HG02938 (cell line): ENCODE measurements around the gene RGR.

Source experiments
- ATAC-seq: cut with Tn5 transposase; IDR thresholded peaks from one replicate; pipeline ENCODE4 v1.9.1; 2021; ENCODE audit warnings: mild to moderate bottlenecking, moderate library complexity; ENCODE audit not compliant: unreplicated experiment

RGR gene

DNA sequence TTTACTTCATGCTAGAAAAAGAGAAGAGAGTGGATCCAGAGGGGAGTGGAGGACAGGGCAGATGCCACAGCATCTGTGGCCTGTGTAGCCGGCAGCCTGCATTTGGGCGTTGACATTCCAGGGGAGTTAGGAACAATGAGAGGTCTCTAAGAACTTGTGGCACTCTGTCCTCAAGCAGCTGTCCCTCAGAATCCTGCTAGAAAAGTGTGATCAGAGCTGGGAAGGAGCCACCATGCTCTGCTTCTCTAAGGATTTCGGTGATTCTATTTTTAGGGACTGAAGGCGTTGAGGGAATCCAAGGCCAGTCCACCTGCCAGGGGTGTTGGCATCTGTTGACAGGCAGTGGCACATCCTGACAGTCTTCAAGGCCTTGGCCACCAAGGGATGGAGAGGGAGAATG is 27.1 kb upstream of the RGR start:
- no peak for ATAC-seq

DNA sequence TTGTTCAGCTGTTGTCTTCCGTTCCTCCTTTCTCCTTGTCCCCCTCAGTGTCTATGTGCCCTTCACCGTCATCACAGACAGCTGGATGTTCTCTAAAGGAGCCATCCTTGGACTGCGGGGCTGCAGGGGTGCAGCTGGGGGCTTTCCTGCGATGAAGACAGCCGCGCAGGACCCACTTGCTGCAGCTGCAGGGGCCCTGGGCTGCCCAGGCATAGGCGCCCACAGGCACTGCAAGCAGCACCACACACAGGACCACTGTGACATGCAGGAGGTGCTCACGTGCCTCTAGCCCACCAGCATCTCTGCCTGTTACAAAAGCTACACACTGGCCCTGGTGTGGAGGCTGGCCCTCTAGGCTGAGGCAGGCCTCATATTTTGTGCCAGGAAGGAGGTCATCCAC is 22.9 kb upstream of the RGR start:
- no peak for ATAC-seq

DNA sequence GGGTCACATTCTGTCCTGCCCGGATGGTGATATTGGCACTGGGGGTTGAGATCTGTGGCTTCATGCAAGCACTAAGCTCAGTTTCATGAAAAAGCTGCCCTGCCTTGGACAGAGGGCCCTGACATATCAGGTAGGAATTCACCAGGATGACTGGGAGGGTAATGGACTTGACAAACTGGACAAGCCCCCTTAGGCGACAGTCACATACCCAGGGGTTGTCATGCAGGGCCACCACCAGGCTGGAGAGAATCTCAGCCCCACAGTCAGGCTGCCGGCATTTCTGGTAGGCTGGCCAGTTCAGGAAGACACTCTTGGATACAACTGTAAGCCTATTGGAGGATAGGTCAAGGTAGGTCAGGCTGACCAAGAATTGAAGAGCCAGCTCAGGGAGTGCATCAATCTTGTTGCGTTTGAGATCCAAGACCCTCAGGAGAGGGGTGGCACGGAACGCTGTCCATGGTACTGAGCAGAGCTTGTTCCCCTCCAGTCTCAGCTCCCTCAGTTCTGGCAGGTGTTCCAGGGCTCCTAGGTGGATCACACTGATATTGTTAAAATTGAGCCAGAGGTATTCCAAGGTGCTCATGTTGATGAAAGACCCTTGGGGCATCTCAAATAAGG is 20.3 kb upstream of the RGR start:
- no peak for ATAC-seq

DNA sequence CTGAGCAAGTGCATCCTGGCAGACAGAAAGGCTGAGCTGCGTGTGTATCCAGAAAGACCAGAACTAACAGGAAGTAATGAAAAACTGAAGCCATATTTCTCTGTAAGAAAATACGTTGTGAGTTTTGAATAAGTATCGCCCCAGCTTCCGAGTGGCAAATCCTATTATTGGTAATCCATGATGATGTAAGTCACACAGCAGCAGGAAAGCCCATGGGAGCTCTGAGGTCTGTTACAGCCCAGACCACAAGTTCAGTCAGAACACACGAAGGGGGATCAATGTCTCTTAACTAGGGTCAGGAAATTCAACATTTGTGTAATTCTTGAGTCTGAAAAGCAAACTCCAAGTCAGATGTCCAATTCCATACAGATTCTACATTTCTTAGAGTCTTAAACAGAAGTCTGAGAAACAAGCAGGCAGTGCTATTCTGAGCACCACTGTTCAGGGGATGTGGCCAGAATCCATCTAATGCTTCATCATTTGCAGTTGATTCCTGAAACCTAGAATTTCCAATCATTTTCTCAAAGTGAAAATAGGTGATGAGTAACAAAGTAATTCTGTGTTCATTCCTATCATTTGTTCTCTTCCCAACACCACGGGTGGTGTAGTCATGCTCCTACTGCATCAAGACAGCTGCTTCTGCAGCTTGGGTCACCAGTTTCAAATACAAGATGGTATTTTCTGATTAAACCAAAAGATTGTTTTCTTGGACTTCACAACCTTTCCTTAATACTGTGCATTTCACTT is 19.3 kb upstream of the RGR start, which contains the start of gene LRIT2:
LRIT2 (minus strand) TSS at position 118 of the 747 bp plus-strand sequence; CDS start at position 94, 24 bp downstream.
- ATAC-seq = no peak

DNA sequence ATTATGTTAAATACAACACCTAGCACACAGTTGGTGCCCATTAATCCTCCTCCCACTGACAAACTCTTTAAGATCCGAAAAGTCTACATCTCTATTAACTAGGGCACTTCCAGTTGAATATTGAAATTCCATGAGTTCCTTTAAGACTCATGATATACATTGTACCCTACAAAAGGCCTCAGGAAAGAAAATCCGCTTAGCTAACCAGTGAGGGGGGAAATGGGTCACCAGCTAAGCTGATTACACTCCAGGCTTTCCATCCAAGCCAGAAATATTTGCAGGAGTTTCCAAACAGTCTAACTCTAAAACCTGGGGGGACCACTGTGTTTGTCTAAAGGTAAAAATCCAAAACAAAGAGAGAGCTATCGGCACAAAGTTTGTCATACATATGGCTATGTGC is 18.2 kb upstream of the RGR start:
- ATAC-seq = no peak

DNA sequence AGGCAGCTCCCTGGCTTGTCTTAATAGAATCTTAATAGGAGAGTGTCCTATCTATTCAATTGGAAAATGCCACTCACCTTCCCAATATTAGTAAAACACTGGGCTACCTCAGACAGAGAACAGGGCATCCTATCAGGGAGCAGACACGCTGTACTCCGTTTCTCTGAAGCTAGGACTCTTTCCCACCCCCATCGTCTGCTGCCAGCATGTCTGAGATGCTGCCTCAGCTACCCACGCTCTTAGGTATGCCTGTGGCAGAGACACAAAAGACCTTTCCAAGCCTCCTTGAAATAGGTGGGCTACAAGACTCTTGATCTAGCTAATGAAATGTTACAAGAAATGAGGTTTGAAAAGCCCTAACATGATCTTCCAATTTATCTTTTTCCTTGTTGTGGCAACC is 17.0 kb upstream of the RGR start:
- ATAC-seq = no peak

DNA sequence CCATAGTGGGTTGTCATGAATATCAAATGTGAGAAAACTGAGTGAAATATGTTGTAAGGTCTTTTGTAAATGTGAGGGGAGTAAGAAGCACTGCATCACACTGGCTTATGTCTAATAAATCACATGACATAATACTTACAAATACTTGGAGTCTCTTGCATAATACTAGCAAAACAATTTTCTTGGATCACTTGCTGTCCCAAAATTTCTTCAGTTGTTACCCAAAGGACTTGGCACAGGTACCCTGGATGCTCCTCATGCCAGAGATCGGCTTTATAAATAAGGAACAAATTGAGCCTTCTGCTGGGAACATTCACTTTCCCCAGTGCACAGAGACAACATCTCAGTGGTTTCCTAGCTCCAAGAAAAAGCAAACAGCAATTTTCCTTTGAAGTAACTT is 14.5 kb upstream of the RGR start:
- ATAC-seq = no peak

DNA sequence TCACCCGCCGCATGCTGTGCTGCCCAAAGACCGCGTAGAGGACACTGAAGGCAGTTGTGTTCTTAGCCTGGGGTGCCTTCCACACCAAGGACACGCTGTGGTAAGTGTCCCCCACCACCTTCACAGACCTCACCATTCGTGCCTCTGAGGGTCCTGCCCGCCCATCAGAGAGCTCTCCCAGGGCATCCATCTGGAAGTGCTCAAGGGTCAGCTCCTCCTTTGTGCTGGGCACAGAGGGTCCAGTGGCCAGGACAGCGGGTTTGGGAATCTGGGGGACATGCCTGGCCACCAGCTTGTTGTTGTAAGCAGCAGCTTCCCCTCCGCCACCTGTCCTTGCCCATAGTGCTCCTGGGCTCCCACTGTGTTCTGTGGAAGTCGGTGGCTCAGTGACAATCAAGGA is 12.5 kb upstream of the RGR start:
- no peak for ATAC-seq

DNA sequence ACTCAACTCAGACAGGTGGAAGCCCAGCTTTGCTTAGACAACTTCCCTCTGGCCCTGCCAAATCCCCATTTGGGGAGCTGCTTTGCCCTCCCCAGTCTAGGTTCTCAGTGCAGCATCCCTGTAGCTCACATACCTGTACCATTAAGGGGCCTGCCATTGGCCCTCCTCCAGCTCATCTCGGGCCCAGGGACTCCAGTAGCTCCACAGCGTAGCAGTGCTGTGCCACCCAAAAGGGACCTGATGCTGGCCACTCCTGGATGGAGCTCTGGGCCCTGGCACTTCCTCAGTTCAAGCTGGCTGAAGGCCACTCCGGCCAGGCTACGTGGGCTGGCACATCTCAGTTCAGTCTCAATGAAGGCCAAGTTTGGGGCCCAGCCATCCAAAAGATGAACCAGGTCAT is 10.9 kb upstream of the RGR start:
- ATAC-seq = no peak

DNA sequence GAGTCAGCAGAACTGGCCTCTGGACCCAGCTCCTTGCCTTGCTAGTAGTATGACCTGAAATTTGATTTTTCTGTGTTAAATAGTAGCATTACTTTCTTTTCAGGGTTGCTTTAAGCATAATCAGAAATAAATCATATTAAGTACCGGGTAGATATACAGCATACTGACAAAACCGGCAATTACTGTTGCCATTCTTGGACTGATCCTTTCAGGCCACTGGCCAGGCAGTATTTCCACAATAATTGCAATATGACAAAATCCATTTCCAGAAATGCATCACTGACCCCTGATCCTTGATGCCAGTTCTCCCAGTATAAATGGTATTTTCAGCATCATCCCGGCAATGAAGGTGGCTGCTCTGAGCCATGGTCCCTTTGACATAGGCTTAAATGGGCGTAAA is 10.4 kb upstream of the RGR start:
- ATAC-seq = no peak

DNA sequence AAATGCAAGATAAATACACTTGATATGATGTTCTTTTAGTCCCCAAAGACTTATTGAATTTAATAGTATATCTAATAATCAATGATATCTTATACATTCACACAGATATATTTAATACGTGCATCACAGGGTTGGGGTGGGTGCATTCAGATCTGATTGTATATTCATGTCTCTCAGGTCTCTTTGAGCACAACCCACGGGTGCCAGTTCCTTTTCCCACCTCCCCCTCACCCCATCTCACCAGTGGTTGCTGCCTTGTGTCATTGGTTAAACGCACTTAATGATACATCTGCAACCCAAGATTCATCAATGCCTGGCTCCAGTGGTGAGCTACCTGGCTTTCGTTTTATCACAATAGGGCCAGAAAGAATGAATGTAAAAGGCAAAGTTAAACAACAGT is 9.8 kb upstream of the RGR start:
- ATAC-seq = no peak

DNA sequence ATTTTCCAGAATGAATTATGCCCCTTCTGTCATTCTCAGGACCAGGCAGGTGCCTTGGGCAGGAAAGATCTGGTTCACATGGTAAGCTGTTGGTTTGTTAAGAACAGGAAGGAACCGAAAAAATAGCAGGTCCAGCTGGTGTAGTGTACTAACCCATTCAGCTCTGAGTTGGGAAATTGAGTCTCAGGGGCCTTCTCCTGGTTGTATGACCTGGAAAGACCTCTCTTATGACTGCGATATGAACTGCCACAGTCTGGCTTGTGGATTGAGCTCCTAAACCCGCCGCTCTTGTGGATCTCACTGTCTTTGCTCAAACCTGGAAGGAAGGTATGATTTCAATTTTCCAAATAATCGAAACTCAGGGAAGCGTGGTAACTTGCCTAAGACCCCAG is 8.1 kb upstream of the RGR start:
- no peak for ATAC-seq

DNA sequence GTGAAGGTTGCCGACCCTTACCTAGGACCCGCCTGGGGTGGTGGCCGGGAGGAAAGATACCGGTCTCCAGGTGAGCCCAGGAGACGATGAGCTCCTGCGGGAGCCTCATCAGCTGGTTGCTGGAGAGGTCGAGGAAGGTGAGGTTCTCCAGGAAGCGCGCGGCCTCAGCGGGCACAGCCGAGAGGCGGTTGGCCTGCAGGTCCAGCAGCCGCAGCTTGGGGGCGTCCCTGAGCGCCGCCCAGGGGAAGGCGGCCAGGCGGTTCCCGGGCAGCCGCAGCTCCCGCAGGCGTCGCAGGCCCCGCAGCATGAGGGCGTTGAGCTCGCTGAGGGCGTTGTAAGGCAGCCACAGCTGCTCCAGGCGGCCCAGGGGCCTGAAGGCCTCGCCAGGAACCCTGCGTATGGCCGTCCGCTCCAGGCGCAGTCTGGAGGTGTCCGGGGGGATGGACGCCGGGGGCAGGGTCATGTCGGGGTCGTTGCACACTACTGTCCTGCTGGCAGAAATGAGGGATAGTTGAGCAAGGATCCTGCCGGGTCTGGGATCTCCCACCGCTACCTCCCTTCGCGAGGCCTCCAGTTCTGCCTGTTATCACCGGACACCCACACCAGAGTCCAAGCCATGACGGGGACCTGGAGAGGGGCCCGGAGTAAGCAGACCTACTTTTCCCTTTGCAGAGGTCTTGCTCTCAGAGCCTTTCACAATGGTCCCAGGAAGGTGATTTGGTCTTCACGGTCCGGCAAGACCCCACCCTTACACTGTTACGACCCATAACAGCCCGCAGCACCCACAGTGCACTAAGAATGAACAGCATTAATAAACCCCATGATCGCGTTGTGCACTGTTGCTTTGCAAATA is 7.4 kb upstream of the RGR start:
- ATAC-seq = no peak

DNA sequence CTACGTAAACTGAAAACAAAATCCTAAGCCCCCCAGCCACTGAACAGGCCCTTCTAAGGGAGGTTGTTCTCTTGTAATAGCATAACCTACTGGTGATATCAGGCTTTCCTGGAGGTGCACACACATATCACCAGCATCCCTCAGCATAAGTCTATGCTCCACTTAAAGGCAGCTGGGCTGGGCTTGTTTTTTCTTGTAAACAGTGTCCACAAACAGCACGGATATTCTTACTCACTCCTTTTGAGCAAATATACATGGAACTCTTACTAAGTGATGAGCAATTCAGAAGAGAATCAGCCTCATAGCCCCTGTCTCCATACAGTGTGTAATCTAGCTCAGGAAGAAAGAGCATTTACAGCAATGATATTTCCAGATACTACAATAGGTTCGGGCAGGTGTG is 5.9 kb upstream of the RGR start:
- no peak for ATAC-seq

DNA sequence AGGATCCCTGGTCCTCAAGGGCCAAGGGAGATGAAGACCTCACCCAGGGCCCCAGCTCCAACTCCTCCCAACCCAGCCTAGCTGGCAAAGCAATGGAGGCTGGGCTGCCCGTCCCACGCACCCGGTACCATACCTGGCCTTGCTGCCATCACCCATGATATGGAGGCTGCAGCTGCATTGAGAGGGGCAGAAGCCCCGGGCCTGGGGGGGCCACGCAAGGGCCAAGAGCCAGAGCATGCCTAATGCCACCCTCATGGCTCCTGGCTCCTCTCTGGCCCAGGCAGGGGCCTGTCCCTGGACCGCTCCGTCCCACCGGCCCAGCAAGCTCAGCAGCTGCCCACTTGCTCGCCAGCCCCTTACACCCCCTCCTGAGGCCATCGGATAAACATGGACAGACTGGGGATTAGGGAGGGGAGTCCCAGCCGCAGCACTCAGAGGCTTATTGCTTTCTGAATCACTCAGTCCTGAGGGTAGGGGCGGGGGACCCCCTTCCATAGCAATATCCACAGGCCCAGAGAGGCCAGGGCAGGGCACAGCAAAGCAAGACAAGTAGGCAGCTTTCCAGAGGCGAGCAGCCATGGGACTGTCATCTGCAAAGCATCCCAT is 3.6 kb upstream of the RGR start, which contains the start of gene LRIT1:
LRIT1 (minus strand) TSS at position 362 of the 606 bp plus-strand sequence; CDS start at position 255, 107 bp downstream.
- ATAC-seq = no peak

DNA sequence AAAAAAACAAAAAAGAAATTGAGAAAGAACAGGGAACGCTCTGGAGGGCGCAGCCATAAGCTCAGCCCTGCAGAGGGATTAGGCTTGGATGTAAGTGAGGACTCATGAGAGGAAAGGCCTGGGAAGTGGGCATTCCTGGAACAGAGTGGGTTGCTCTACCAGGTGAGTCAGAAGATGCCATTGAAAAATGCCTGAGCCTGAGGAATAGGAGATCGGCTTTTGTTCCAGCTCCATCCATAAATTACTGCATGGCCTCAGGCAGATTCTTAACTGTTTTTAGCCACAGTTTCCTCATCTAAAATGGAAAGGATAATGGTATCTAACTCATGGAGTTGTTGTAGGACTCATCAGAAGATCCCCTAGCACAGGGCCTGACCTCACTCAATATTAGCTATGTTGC is 1.1 kb upstream of the RGR start:
- ATAC-seq = no peak

DNA sequence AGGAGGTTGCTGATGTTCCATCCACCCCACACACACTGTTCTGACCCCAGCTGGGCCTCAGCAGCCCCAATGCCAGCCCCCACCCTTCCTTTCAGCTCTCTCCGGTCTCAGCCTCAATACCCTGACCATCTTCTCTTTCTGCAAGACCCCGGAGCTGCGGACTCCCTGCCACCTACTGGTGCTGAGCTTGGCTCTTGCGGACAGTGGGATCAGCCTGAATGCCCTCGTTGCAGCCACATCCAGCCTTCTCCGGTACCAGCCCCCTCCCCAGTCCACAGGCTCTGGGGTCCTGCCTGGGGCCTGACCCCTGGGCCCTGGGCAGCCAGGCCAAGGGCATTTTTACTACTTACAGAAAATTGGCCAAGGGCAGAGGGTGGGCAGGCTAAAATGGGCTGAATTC is 2.6 kb downstream of the RGR start:
- no peak for ATAC-seq

DNA sequence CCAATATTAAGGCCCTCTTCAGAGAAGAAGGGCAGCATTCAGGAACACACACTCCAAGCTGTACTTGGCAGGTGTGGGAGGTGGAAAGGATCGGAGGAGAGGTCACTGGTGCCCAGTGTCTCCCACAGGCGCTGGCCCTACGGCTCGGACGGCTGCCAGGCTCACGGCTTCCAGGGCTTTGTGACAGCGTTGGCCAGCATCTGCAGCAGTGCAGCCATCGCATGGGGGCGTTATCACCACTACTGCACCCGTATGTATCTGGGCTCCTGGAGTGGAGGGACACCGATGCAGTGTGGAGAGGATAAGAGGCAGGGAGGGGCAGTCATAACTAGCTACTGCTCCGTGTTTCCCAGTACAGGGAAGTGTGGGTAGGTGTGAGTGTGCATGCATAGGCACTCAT is 3.9 kb downstream of the RGR start:
- ATAC-seq = no peak

DNA sequence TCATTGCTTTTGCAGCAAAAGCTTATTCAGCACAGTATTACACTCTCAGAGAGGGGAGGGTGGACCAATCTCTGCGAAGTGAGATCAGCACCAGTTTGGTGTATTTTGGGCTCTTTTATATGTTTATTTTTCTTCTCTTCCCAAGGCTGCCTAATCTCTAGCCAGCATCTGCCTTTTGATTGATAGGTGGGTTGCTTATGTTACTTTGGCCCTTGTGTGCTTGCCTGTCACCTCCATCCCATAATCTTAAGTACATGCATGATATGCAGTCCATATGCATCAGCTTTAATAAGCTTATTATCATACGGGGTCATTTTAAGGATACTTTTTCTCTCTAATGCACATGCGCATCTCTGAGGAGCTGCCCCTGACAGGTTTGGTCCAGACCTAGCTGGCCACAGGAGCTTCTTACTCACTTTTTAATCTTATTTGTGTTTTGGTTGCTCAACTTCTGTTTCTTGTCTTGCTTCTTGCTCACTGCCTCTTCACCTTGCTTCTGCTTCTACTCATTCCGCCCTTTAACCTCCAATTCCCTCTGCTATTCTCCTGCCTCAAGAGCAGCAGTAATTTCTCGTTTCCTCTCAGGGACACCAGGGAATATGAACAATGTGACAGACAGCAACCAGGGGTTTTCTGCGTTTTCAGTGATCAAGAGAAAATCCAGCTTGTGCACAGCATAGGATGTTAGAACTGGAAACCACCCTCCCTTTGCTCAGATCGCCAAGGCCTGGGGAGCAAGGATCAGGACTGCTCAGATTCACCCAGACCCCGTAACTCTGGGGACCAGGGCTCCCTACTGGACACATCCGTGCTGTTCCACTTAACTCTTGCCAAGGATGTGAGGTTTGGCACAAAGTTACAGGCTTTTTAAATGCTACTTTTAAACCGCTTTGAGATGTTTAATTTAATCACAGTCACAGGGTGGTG is 10.0 kb downstream of the RGR start:
- no peak for ATAC-seq
